Fibroblast of villous mesenchyme (primary cell): Measurements from ENCODE around the gene ARRDC2. TPM values are rescaled to one million over a fixed set of nuclear protein-coding genes. Genes with fewer than 3 reads are reported as not detected.
A peak's percentile ranks its signal among the peaks of the same experiment; 100 is the strongest.

ENCODE experiments used
- DNase-seq: peaks from one replicate; pipeline ENCODE4 v3.0.0-alpha.2; 2010; ENCODE audit warnings: low read depth
- H3K4me3 ChIP-seq: 2 replicates; pipeline ENCODE4 v1.5.1; 2011; ENCODE audit warnings: low read depth, mild to moderate bottlenecking, low read length
- total RNA-seq: library from RNA; depleted of rRNA; stranded (reverse); fragments of >200 nt; gene quantifications from 2 replicates; pipeline ENCODE4 v1.2.3, GENCODE V29; 2012
- TF ChIP-seq, protein P1 (sequence below): IDR thresholded peaks from 2 replicates; pipeline ENCODE4 v1.5.1; 2012; ENCODE audit warnings: low read depth, mild to moderate bottlenecking, low read length; ENCODE audit not compliant: insufficient read depth

The ARRDC2 gene
- total RNA-seq, 1 donor, result 3.9 TPM

DNA sequence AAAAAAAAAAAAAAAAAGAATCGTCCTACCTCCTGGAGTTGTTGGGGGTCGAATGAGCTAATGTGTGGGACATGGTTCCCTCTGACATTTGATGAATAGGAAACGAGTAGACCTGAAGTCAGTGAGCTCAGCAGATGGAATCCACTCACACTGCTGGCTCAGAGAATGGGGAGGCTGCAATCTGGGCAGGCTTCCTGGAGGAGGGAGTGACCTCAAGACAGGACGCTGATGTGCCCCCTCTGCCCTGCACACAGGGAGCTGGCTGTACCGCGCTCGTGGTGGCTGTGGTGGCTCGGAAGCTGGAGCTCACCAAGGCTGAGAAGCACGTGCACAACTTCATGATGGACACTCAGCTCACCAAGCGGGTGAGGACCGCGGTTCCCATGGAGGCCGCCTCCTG, 19.8 kb upstream of the ARRDC2 start:
- TF ChIP-seq, protein P1, sequence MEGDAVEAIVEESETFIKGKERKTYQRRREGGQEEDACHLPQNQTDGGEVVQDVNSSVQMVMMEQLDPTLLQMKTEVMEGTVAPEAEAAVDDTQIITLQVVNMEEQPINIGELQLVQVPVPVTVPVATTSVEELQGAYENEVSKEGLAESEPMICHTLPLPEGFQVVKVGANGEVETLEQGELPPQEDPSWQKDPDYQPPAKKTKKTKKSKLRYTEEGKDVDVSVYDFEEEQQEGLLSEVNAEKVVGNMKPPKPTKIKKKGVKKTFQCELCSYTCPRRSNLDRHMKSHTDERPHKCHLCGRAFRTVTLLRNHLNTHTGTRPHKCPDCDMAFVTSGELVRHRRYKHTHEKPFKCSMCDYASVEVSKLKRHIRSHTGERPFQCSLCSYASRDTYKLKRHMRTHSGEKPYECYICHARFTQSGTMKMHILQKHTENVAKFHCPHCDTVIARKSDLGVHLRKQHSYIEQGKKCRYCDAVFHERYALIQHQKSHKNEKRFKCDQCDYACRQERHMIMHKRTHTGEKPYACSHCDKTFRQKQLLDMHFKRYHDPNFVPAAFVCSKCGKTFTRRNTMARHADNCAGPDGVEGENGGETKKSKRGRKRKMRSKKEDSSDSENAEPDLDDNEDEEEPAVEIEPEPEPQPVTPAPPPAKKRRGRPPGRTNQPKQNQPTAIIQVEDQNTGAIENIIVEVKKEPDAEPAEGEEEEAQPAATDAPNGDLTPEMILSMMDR, result no peak
- no peak for DNase-seq
- H3K4me3 ChIP-seq, result no peak overlapping the region

GRCh38 chr19:17989425-17990094, 18.4 kb upstream of the ARRDC2 start:
- no peak overlapping the region for H3K4me3 ChIP-seq
- no peak for DNase-seq
- TF ChIP-seq, protein P1, result no peak

GRCh38 chr19:17993076-17993813, 14.7 kb upstream of the ARRDC2 start:
- TF ChIP-seq, protein P1, result no peak
- no peak overlapping the region for H3K4me3 ChIP-seq
- DNase-seq, result no peak

- TF ChIP-seq, protein P1, result peak; percentile 89
- peak; percentile 66 for DNase-seq
- no peak overlapping the region for H3K4me3 ChIP-seq
Observed at GRCh38 chr19:17996826-17997316, 11.1 kb upstream of the ARRDC2 start.

GRCh38 chr19:17997969-17998826, 9.8 kb upstream of the ARRDC2 start:
- DNase-seq, result no peak
- TF ChIP-seq, protein P1, result no peak
- H3K4me3 ChIP-seq, result no peak overlapping the region

- H3K4me3 ChIP-seq, result no peak overlapping the region
- TF ChIP-seq, protein P1, result no peak
- no peak for DNase-seq
Observed at GRCh38 chr19:17998827-17999150, 9.2 kb upstream of the ARRDC2 start.
